Fibroblast of skin of left biceps (primary cell): ENCODE measurements around the gene TRAF3IP1.

Experiments
- DNase-seq, 2 experiments: peaks; one replicate each; pipeline ENCODE4 v3.0.0-alpha.2; 2013; ENCODE audit warnings: low read depth in 2 of 2

TRAF3IP1 gene

DNA sequence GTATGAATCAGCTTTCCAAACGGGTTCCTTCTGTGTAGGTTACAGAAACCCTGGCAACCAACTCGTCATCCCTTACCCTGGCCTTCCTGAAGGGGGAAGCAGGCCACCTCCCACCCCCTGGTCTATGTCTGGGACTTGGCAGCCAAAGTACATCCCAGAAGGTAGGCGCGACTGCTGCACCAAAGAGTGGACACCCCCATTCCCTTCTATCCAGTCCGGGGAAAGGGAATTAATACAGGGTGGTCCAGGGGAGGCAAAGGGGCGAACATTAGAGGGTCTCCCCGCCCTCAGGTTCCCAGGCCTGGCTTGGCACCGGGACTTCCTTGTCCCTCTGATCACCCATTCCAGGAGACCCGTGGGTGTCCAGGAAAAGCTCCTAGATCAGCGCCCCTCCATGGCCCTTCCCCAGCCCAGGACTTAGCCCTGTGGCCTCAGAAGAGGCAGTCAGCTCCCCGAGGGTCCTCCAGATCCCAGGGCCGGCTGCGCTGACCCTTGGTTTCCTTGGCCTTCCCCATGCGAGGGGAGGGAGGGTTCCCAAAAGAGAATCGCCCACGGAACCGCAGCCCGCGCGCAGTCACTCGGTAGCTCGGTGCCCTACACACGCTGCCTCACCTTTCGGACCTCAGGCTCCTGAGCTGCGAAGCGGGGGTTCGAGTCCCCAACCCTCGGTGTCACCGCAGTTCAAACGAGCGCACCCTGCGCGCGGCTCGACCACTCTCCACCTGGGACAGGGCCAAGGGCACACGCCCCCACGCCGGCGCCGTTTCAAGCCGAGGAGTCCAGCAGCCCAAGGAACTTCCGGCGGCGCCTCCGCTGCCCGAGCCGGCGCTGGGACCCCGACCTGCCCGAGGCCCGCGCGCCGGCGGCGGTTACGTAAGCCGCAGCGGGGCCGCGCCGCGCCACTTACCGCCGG lies 32.3 kb upstream of the TRAF3IP1 start, which contains the start of gene PER2:
Gene PER2 (minus strand): TSS at position 874 of the 913 bp plus-strand sequence. CDS start 10,674 bp downstream, outside the sequence.
- DNase-seq = peak; percentile 29 to 34

- peak; percentile 97 to 98 for DNase-seq
Observed at GRCh38 chr2:238288650-238289573, 31.4 kb upstream of the TRAF3IP1 start.

GRCh38 chr2:238289574-238289973 lies 30.7 kb upstream of the TRAF3IP1 start:
- no peak for DNase-seq

DNA sequence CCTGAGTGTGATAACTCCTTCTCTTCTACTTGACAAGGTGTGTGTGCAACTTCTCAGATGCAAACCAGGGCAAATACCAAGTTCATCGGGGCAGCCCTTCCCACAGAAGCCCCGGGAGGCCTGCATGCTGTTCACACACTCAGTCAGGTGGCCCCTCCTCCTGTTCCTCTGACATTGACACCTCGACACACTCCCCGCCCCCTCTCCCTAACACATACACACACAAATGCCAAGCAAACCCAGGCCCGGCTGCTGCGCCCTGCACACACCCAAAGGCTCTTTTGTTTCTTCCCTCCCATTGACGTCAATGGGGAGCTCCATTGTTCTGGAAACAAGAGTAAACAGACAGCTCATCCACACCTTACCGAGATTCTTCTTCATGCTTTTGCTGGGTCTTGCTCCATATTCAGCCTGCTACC lies 30.2 kb upstream of the TRAF3IP1 start:
- no peak for DNase-seq

GRCh38 chr2:238290715-238291549 lies 29.4 kb upstream of the TRAF3IP1 start:
- no peak for DNase-seq

DNA sequence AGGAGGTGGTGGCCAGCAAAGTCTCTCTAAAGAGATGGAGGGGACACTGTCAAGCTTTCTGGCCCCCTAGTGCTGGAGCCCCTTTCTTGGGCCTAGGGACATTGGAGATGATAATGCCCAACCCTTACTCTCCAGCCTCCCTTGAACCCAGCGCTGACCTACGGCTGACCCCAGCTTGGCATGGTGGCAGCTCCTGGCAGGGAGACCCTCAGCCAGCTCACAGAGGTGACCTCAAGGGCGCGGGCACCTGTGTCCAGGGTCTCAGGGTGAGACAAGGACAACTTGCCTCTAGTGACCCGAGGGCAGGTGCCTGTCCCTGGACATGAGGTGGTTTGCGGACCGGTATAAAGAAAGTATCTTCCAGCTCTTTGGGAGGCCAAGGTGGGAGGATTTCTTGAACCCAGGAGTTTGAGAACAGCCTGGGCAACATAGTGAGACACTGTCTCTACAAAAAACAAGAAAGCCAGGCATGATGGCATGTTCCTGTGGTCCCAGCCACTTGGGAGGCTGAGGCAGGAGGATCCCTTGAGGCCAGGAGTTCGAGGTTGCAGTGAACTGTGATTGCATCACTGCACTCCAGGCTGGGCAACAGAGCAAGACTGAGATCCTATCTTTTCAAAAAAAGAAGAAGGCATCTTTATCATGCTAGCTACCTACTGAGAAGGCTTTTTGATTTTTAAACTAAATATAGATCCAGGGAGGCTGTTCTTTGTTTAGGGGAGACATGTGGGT lies 28.6 kb upstream of the TRAF3IP1 start:
- DNase-seq = no peak

DNA sequence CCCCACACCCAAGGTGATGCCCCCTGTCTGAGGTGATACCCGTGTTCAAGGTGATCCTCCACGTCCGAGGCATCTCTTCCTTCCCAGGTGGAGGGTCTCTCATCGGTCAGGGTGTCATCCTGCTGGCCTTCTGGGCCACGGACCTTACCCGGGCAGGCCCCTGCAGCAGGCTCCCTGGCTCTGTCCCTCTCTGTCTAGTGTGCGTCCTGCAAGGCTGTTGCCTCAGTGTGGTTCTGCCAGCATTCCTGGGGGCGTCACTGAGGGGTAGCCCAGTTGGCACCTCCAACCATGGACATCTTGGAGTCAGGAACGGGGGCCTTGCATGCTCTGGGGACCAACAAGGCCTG lies 26.3 kb upstream of the TRAF3IP1 start:
- no peak for DNase-seq

DNA sequence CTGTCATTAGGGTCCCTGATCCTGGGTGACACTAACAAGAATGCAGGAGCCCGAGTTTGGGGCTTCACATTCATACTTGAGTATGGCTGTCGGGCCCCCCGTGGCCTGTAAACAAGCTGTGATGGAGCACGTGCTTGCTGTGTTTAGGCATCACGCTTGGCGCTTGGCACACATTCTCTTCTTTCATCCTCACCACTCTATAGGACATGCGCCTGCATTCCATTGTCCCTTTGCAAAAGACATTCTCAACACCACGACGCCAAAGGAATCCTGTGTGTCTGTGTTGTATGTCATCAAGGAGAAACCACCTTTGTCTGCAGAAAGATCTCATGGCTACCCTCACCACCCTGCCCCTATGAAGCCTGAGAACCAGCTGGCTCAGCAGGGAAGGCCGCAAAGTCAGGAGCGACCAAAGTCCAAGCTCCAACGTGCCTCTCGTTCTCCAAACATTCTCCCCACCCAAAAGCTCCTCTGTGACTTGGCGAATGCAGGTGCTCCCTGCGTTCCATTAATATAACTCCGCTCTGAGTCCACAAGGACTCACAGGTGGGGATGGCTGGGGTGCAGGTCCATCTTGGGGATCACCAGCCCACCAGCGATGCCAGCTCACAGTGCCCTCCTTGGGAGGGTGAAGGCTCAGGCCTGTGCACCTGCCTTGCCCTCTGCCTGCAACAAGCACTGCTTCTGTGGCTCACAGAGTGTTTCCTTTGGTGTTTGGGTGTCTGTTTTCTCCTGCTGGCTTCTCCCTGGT lies 25.8 kb upstream of the TRAF3IP1 start:
- no peak for DNase-seq

GRCh38 chr2:238295144-238296112 lies 24.9 kb upstream of the TRAF3IP1 start:
- no peak for DNase-seq

DNA sequence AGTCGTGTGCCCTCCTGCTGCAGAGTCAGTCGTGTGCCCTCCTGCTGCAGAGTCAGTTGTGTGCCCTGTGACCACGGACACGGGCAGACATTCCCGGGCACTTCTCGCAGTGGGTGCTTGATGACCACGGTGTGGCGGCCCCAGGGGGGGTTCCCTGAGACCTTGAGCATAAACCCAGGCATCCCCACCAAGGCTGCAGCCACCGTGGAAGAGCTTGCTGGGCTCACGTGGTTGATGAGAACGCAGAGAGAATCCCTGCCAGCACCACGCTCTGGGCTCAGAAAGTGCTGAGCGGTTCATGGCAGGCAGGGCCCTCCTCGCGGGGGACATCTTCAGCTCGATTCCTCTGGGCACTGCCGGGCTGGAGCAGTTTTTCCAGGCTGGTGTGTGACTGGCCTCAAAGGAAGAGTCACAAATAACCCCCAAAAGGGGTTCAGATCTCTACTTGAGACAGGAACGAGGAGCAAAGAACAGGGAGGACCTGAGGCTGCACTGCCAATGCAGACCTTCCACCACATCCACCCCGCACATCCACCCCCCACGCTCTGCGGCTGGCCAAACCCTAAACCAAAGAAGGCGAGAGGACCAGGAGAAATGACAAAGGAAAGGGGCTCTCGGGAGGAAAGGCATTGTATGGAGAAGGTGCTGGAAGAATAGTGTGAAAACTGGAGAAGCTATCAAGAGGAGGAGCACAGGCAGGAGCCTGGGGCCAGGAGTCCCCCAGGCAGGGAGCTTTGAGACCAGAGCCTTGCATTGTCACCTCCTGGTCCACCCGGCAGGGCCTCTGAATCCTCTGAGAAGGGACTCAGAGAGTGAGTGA lies 23.5 kb upstream of the TRAF3IP1 start:
- DNase-seq = no peak

- no peak for DNase-seq
Observed at GRCh38 chr2:238299803-238300202, 20.5 kb upstream of the TRAF3IP1 start.

- no peak for DNase-seq
Observed at GRCh38 chr2:238302087-238302486, 18.2 kb upstream of the TRAF3IP1 start.

DNA sequence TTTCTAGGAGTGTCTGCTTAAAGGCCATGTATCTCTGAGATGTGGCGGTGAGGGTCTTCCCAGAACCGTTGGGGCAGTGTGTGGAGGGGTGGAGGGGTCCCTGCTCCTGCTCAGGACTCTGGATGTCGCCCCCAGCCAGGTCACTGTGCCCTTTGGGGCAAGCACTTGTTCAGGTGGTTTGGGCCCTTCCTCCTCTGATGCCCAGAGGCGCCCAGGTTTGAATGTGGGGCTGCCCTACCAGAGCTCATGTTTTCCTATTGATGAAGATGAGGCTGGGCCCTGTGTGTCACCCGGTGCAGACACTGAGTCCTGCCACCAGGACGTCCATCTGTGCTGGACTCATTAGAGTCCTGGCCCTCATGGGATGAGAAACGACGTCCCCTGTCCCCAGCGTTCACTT lies 17.6 kb upstream of the TRAF3IP1 start:
- no peak for DNase-seq

DNA sequence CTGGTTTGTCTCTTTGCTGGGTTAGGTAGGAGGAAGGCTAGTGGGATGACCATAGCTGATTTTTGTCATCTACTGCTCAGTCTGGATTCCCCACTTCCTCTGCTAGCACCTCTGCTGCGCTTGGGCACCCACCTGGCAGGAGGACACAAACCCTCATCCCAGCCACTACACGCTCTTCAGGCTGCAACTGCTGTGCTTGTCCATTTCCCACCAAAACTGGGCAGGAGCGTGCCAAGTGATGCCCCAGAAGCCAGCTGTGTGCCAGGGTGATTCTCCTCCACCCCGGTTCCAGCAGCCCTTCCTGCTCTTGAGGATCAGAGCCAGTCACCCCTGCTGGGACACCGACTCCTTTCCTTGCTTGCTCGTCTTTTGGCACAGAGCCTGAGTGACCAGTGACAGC lies 16.2 kb upstream of the TRAF3IP1 start:
- DNase-seq = no peak

- DNase-seq = no peak
Observed at GRCh38 chr2:238305092-238305862, 15.0 kb upstream of the TRAF3IP1 start.

DNA sequence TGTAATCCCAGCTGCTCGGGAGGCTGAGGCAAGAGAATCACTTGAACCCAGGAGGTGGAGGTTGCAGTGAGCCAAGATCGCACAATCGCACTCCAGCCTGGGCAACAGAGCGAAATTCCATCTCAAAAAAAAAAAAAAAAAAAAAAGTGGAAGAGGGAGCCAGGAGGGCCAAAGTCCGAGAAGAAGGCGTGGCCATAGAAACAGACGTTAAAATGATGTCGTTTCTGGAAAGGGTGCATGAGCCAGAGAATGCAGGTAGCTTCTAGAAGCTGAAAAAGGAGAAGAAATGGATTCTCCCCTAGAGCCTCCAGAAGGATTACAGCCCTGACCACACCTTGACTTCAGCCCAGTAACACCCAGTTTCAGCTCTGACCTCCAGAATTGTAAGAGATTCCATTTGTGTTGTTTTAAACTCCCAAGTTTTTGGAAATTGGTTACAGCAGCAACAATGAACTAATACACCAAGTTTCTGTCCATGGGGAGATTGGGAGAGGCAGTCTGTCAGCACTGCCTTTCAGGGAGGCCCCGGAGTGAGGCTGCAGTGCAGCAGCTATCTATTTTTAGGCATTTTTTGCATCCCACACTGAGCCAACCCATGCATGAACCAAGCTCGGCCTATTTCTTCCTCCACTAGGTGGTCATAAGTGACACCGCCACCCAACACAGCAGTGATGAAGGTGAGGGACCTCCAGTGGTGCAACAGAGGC lies 14.2 kb upstream of the TRAF3IP1 start:
- DNase-seq = no peak

DNA sequence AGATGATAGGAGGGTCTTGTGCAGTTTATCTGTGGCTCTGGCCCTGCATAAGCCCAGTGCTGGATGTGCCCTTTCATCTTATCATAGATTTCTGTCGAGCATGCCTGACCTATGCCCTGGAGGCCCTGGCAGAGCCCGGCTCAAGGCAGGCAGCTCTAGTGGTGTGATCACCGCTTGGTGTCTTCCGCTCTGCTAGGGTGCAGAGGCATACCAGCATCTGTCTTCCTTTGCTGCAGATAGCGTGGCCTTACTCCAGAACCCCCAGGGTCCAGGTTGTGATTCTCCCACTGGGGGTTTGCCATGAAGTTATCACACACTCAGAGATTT lies 13.7 kb upstream of the TRAF3IP1 start:
- DNase-seq = no peak
